NCI-H2171 (cell line): ENCODE data around the gene NXPH2.

ENCODE experiments used
- DNase-seq: peaks from one replicate; lab custom pipeline; 2025; lab: John Stamatoyannopoulos, UW

NXPH2 gene

GRCh38 chr2:138779781-138780445, at the start of gene NXPH2:
TSS of gene NXPH2 (minus strand) at chr2:138780390. CDS start at chr2:138780241, 149 bp downstream.
- no peak for DNase-seq

- peak; percentile 69 for DNase-seq
Measured at GRCh38 chr2:138829326-138829919, 49.2 kb upstream of the NXPH2 start.

GRCh38 chr2:138827426-138828054, 47.4 kb upstream of the NXPH2 start:
- DNase-seq = peak; percentile 62

GRCh38 chr2:138823666-138824065, 43.5 kb upstream of the NXPH2 start:
- peak; percentile 83 for DNase-seq

GRCh38 chr2:138819964-138820363, 39.8 kb upstream of the NXPH2 start:
- no peak for DNase-seq

GRCh38 chr2:138818556-138818955, 38.4 kb upstream of the NXPH2 start:
- DNase-seq = peak; percentile 83

- DNase-seq = peak; percentile 43
Measured at GRCh38 chr2:138814123-138814898, 34.1 kb upstream of the NXPH2 start.

- no peak for DNase-seq
Measured at GRCh38 chr2:138811431-138811830, 31.2 kb upstream of the NXPH2 start.

GRCh38 chr2:138794724-138795123, 14.5 kb upstream of the NXPH2 start:
- no peak for DNase-seq

- DNase-seq = peak; percentile 42
Measured at GRCh38 chr2:138787053-138787666, 7.0 kb upstream of the NXPH2 start.

GRCh38 chr2:138782383-138782782, 2.2 kb upstream of the NXPH2 start:
- DNase-seq = no peak

- DNase-seq = no peak
Measured at GRCh38 chr2:138780908-138781307, 718 bp upstream of the NXPH2 start.

GRCh38 chr2:138780446-138780880, 273 bp upstream of the NXPH2 start:
- no peak for DNase-seq

GRCh38 chr2:138779406-138779780, 797 bp downstream of the NXPH2 start:
- DNase-seq = no peak

- DNase-seq = no peak
Measured at GRCh38 chr2:138777996-138778395, 2.2 kb downstream of the NXPH2 start.

- no peak for DNase-seq
Measured at GRCh38 chr2:138775736-138776135, 4.5 kb downstream of the NXPH2 start.

GRCh38 chr2:138771534-138771933, 8.7 kb downstream of the NXPH2 start:
- no peak for DNase-seq

- no peak for DNase-seq
Measured at GRCh38 chr2:138767101-138767500, 13.1 kb downstream of the NXPH2 start.

GRCh38 chr2:138766464-138766863, 13.7 kb downstream of the NXPH2 start:
- no peak for DNase-seq

- no peak for DNase-seq
Measured at GRCh38 chr2:138763971-138764370, 16.2 kb downstream of the NXPH2 start.

- DNase-seq = no peak
Measured at GRCh38 chr2:138762533-138762932, 17.7 kb downstream of the NXPH2 start.

- DNase-seq = no peak
Measured at GRCh38 chr2:138760676-138761075, 19.5 kb downstream of the NXPH2 start.
